Type B pancreatic cell (in vitro differentiated cells): ENCODE measurements around the gene BTBD9. TPM values are rescaled to one million over a fixed set of nuclear protein-coding genes. Genes with fewer than 3 reads are reported as not detected.
A peak's percentile ranks its signal among the peaks of the same experiment; 100 is the strongest.

Experiments
- DNase-seq: peaks from one replicate; pipeline ENCODE4 v3.0.0; 2021; ENCODE audit warnings: mixed read lengths; ENCODE audit not compliant: unreplicated experiment; ENCODE audit errors: extremely low spot score
- H3K27ac Mint-ChIP-seq: 2 replicates; pipeline ENCODE4 v1.8.0; 2021; ENCODE audit warnings: mild to moderate bottlenecking, mixed read lengths
- H3K27me3 Mint-ChIP-seq: 2 replicates; pipeline ENCODE4 v1.8.0; 2021; ENCODE audit warnings: mixed read lengths
- H3K36me3 Mint-ChIP-seq: 2 replicates; pipeline ENCODE4 v1.8.0; 2021; ENCODE audit warnings: mixed read lengths
- H3K4me1 Mint-ChIP-seq: one replicate; pipeline ENCODE4 v1.8.0; 2021; ENCODE audit warnings: mixed read lengths; ENCODE audit not compliant: unreplicated experiment
- H3K4me3 Mint-ChIP-seq: 2 replicates; pipeline ENCODE4 v1.8.0; 2021; ENCODE audit warnings: mild to moderate bottlenecking, mixed read lengths
- H3K9me3 Mint-ChIP-seq: 2 replicates; pipeline ENCODE4 v1.8.0; 2021; ENCODE audit warnings: mixed read lengths
- CTCF ChIP-seq: fragments of 200-600 bp; sonication (generic); conservative IDR thresholded peaks from 2 replicates; pipeline ENCODE4 v1.5.0; 2021; ENCODE audit warnings: antibody characterized with exemption, mild to moderate bottlenecking
- total RNA-seq: library from RNA; stranded (reverse); gene quantifications from 2 replicates; pipeline ENCODE4 v1.2.1, GENCODE V29; 2021; ENCODE audit warnings: low replicate concordance

BTBD9 gene
- total RNA-seq, 1 donor from 2014 or later = 14.9 TPM

- Mint-ChIP-seq H3K9me3 (no peaks in the 10 kb centered on the region), H3K36me3 (peaks cover 5% of the 10 kb centered on the region), H3K27me3 (peaks cover 4% of the 10 kb centered on the region), H3K4me3 (no peak overlapping the region), H3K4me1 (peaks cover 43% of the 10 kb centered on the region), H3K27ac (no peak overlapping the region)
- no peak for DNase-seq
- no peak for TF ChIP-seq CTCF
Measured at GRCh38 chr6:38191418-38191817, 448.3 kb downstream of the BTBD9 start.

- Mint-ChIP-seq H3K27me3 (peaks cover 4% of the 10 kb centered on the region), H3K4me1 (peaks cover 44% of the 10 kb centered on the region), H3K9me3 (no peaks in the 10 kb centered on the region), H3K27ac (no peak overlapping the region), H3K36me3 (peaks cover 5% of the 10 kb centered on the region), H3K4me3 (no peak overlapping the region)
- no peak for TF ChIP-seq CTCF
- no peak for DNase-seq
Measured at GRCh38 chr6:38188677-38189335, 450.9 kb downstream of the BTBD9 start.

- no peak for TF ChIP-seq CTCF
- Mint-ChIP-seq H3K27me3 (peaks cover 4% of the 10 kb centered on the region), H3K27ac (no peak overlapping the region), H3K4me3 (no peak overlapping the region), H3K36me3 (peaks cover 5% of the 10 kb centered on the region), H3K9me3 (no peaks in the 10 kb centered on the region), H3K4me1 (peaks cover 36% of the 10 kb centered on the region)
- DNase-seq = no peak
Measured at GRCh38 chr6:38187811-38188590, 451.7 kb downstream of the BTBD9 start.

- Mint-ChIP-seq H3K27ac (peak overlapping the region; percentile 4), H3K4me3 (no peak overlapping the region), H3K4me1 (peaks cover 32% of the 10 kb centered on the region), H3K9me3 (no peaks in the 10 kb centered on the region), H3K36me3 (peaks cover 5% of the 10 kb centered on the region), H3K27me3 (peaks cover 4% of the 10 kb centered on the region)
- no peak for DNase-seq
- TF ChIP-seq CTCF = no peak
Measured at GRCh38 chr6:38187325-38187724, 452.4 kb downstream of the BTBD9 start.

GRCh38 chr6:38185752-38186151 lies 454.0 kb downstream of the BTBD9 start:
- peaks cover 5% of the 10 kb centered on the region for H3K36me3 Mint-ChIP-seq
- TF ChIP-seq CTCF = no peak
- peaks cover 23% of the 10 kb centered on the region for H3K4me1 Mint-ChIP-seq
- H3K9me3 Mint-ChIP-seq = no peaks in the 10 kb centered on the region
- H3K27me3 Mint-ChIP-seq = peaks cover 4% of the 10 kb centered on the region
- no peak overlapping the region for H3K27ac Mint-ChIP-seq
- no peak for DNase-seq
- H3K4me3 Mint-ChIP-seq = no peak overlapping the region
